ENCODE results near the gene NEUROD2. TPM values are rescaled to one million over a fixed set of nuclear protein-coding genes. Genes with fewer than 3 reads are reported as not detected.

The NEUROD2 gene
- polyA plus RNA-seq, 2 donors: 0.02 TPM; not detected in 1

GRCh38 chr17:39612291-39612894, 4.7 kb upstream of the NEUROD2 start:
- WGBS, 2 donors: 65 to 73% methylated on average over 21 to 22 of the region's 22 CpGs
- H3K27ac ChIP-seq (ENCODE audit: low read depth in 2 of 2, low read length in 1 of 2): no peak overlapping the region
- H3K36me3 ChIP-seq (ENCODE audit: control insufficient read depth in 2 of 2, insufficient read depth in 2 of 2, low read length in 1 of 2): no peaks in the 10 kb centered on the region
- H3K4me1 ChIP-seq (ENCODE audit: control insufficient read depth in 2 of 2, insufficient read depth in 2 of 2, low read length in 1 of 2): no peaks in the 10 kb centered on the region
- H3K9me3 ChIP-seq (ENCODE audit: control insufficient read depth in 2 of 2, insufficient read depth in 1 of 2, low read depth in 1 of 2, low read length in 1 of 2): no peaks in the 10 kb centered on the region
- peaks cover 2% of the 10 kb centered on the region in 2 donors for H3K27me3 ChIP-seq (ENCODE audit: control insufficient read depth in 1 of 2, insufficient read depth in 2 of 2, low read length in 2 of 2)
- H3K4me3 ChIP-seq (ENCODE audit: low read depth in 1 of 2, low read length in 2 of 2): no peak overlapping the region

GRCh38 chr17:39611401-39612112, 3.8 kb upstream of the NEUROD2 start:
- H3K27ac ChIP-seq (ENCODE audit: low read depth in 2 of 2, low read length in 1 of 2): no peak overlapping the region
- peaks cover 0 to 3% of the 10 kb centered on the region in 2 donors for H3K4me1 ChIP-seq (ENCODE audit: control insufficient read depth in 2 of 2, insufficient read depth in 2 of 2, low read length in 1 of 2)
- H3K9me3 ChIP-seq (ENCODE audit: control insufficient read depth in 2 of 2, insufficient read depth in 1 of 2, low read depth in 1 of 2, low read length in 1 of 2): no peaks in the 10 kb centered on the region
- no peaks in the 10 kb centered on the region for H3K36me3 ChIP-seq (ENCODE audit: control insufficient read depth in 2 of 2, insufficient read depth in 2 of 2, low read length in 1 of 2)
- 56 to 68% methylated on average over 9 of the region's 9 CpGs for WGBS, 2 donors
- H3K4me3 ChIP-seq (ENCODE audit: low read depth in 1 of 2, low read length in 2 of 2): no peak overlapping the region
- H3K27me3 ChIP-seq (ENCODE audit: control insufficient read depth in 1 of 2, insufficient read depth in 2 of 2, low read length in 2 of 2): peaks cover 2 to 9% of the 10 kb centered on the region in 2 donors

GRCh38 chr17:39609416-39610025, 1.8 kb upstream of the NEUROD2 start:
- Histone ChIP-seq H3K27ac (ENCODE audit: low read depth in 2 of 2, low read length in 1 of 2) (no peak overlapping the region), H3K36me3 (ENCODE audit: control insufficient read depth in 2 of 2, insufficient read depth in 2 of 2, low read length in 1 of 2) (no peaks in the 10 kb centered on the region), H3K4me3 (ENCODE audit: low read depth in 1 of 2, low read length in 2 of 2) (no peak overlapping the region), H3K27me3 (ENCODE audit: control insufficient read depth in 1 of 2, insufficient read depth in 2 of 2, low read length in 2 of 2) (peaks cover 2 to 23% of the 10 kb centered on the region in 2 donors), H3K9me3 (ENCODE audit: control insufficient read depth in 2 of 2, insufficient read depth in 1 of 2, low read depth in 1 of 2, low read length in 1 of 2) (peaks cover 0 to 2% of the 10 kb centered on the region in 2 donors), H3K4me1 (ENCODE audit: control insufficient read depth in 2 of 2, insufficient read depth in 2 of 2, low read length in 1 of 2) (peaks cover 9 to 16% of the 10 kb centered on the region in 2 donors)
- 85 to 89% methylated on average over 4 of the region's 4 CpGs for WGBS, 2 donors

- Histone ChIP-seq H3K27ac (ENCODE audit: low read depth in 2 of 2, low read length in 1 of 2) (no peak overlapping the region), H3K36me3 (ENCODE audit: control insufficient read depth in 2 of 2, insufficient read depth in 2 of 2, low read length in 1 of 2) (no peaks in the 10 kb centered on the region), H3K4me1 (ENCODE audit: control insufficient read depth in 2 of 2, insufficient read depth in 2 of 2, low read length in 1 of 2) (peaks cover 11 to 16% of the 10 kb centered on the region in 2 donors), H3K27me3 (ENCODE audit: control insufficient read depth in 1 of 2, insufficient read depth in 2 of 2, low read length in 2 of 2) (peaks cover 2 to 30% of the 10 kb centered on the region in 2 donors), H3K9me3 (ENCODE audit: control insufficient read depth in 2 of 2, insufficient read depth in 1 of 2, low read depth in 1 of 2, low read length in 1 of 2) (peaks cover 0 to 2% of the 10 kb centered on the region in 2 donors), H3K4me3 (ENCODE audit: low read depth in 1 of 2, low read length in 2 of 2) (no peak overlapping the region)
- 15 to 19% methylated on average over 15 of the region's 15 CpGs for WGBS, 2 donors
Observed at GRCh38 chr17:39608142-39608981, 642 bp upstream of the NEUROD2 start.

- peaks cover 11 to 16% of the 10 kb centered on the region in 2 donors for H3K4me1 ChIP-seq (ENCODE audit: control insufficient read depth in 2 of 2, insufficient read depth in 2 of 2, low read length in 1 of 2)
- WGBS, 2 donors: 2 to 3% methylated on average over 34 to 40 of the region's 40 CpGs
Observed at GRCh38 chr17:39607057-39607850, 466 bp downstream of the NEUROD2 start.

GRCh38 chr17:39606434-39607056, 1.2 kb downstream of the NEUROD2 start:
- no peak overlapping the region for H3K27ac ChIP-seq (ENCODE audit: low read depth in 2 of 2, low read length in 1 of 2)
- H3K9me3 ChIP-seq (ENCODE audit: control insufficient read depth in 2 of 2, insufficient read depth in 1 of 2, low read depth in 1 of 2, low read length in 1 of 2): peaks cover 0 to 2% of the 10 kb centered on the region in 2 donors
- peaks cover 11 to 16% of the 10 kb centered on the region in 2 donors for H3K4me1 ChIP-seq (ENCODE audit: control insufficient read depth in 2 of 2, insufficient read depth in 2 of 2, low read length in 1 of 2)
- peak overlapping the region in 1 of 2 donors; percentile 23 for H3K4me3 ChIP-seq (ENCODE audit: low read depth in 1 of 2, low read length in 2 of 2)
- H3K27me3 ChIP-seq (ENCODE audit: control insufficient read depth in 1 of 2, insufficient read depth in 2 of 2, low read length in 2 of 2): peaks cover 2 to 30% of the 10 kb centered on the region in 2 donors
- WGBS, 2 donors: 1 to 2% methylated on average over 44 to 66 of the region's 66 CpGs
- no peaks in the 10 kb centered on the region for H3K36me3 ChIP-seq (ENCODE audit: control insufficient read depth in 2 of 2, insufficient read depth in 2 of 2, low read length in 1 of 2)

More at GRCh38 chr17:39607057-39607850, 466 bp downstream of the NEUROD2 start:
- peaks cover 0 to 2% of the 10 kb centered on the region in 2 donors for H3K9me3 ChIP-seq (ENCODE audit: control insufficient read depth in 2 of 2, insufficient read depth in 1 of 2, low read depth in 1 of 2, low read length in 1 of 2)
- peaks cover 2 to 30% of the 10 kb centered on the region in 2 donors for H3K27me3 ChIP-seq (ENCODE audit: control insufficient read depth in 1 of 2, insufficient read depth in 2 of 2, low read length in 2 of 2)
- H3K36me3 ChIP-seq (ENCODE audit: control insufficient read depth in 2 of 2, insufficient read depth in 2 of 2, low read length in 1 of 2): no peaks in the 10 kb centered on the region
- peak overlapping the region in 1 of 2 donors; percentile 23 for H3K4me3 ChIP-seq (ENCODE audit: low read depth in 1 of 2, low read length in 2 of 2)
- no peak overlapping the region for H3K27ac ChIP-seq (ENCODE audit: low read depth in 2 of 2, low read length in 1 of 2)

- Histone ChIP-seq H3K27ac (ENCODE audit: low read depth in 2 of 2, low read length in 1 of 2) (no peak overlapping the region), H3K9me3 (ENCODE audit: control insufficient read depth in 2 of 2, insufficient read depth in 1 of 2, low read depth in 1 of 2, low read length in 1 of 2) (peaks cover 0 to 2% of the 10 kb centered on the region in 2 donors), H3K27me3 (ENCODE audit: control insufficient read depth in 1 of 2, insufficient read depth in 2 of 2, low read length in 2 of 2) (peaks cover 2 to 32% of the 10 kb centered on the region in 2 donors), H3K4me3 (ENCODE audit: low read depth in 1 of 2, low read length in 2 of 2) (peak overlapping the region in 1 of 2 donors; percentile 23), H3K4me1 (ENCODE audit: control insufficient read depth in 2 of 2, insufficient read depth in 2 of 2, low read length in 1 of 2) (peaks cover 11 to 16% of the 10 kb centered on the region in 2 donors), H3K36me3 (ENCODE audit: control insufficient read depth in 2 of 2, insufficient read depth in 2 of 2, low read length in 1 of 2) (no peaks in the 10 kb centered on the region)
- WGBS, 2 donors: 2% methylated on average over 101 to 102 of the region's 102 CpGs
Observed at GRCh38 chr17:39605492-39606433, 2.0 kb downstream of the NEUROD2 start.

Measured in esophagus (tissue), 2 donors.